GM19043 (cell line): ENCODE measurements around the gene PSME2.
A peak's percentile ranks its signal among the peaks of the same experiment; 100 is the strongest.

Experiments used
- ATAC-seq: cut with Tn5 transposase; IDR thresholded peaks from one replicate; pipeline ENCODE4 v1.9.1; 2021; ENCODE audit warnings: low read depth; ENCODE audit not compliant: unreplicated experiment

The PSME2 gene

GRCh38 chr14:24156840-24157239 lies 10.4 kb upstream of the PSME2 start:
- ATAC-seq = no peak

DNA sequence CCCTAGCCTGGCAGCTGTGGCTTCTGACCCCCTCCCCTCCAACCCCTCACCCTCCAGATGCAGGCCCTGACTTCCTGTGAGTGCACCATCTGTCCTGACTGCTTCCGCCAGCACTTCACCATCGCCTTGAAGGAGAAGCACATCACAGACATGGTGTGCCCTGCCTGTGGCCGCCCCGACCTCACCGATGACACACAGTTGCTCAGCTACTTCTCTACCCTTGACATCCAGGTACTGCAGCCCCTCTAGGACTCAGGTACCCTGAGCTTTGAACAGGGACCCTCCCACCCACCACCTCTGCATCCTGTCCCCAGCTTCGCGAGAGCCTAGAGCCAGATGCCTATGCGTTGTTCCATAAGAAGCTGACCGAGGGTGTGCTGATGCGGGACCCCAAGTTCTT lies 8.7 kb upstream of the PSME2 start:
- no peak for ATAC-seq

GRCh38 chr14:24151404-24152080 lies 5.1 kb upstream of the PSME2 start:
- ATAC-seq = no peak

- ATAC-seq = no peak
Measured at GRCh38 chr14:24150993-24151392, 4.6 kb upstream of the PSME2 start.

DNA sequence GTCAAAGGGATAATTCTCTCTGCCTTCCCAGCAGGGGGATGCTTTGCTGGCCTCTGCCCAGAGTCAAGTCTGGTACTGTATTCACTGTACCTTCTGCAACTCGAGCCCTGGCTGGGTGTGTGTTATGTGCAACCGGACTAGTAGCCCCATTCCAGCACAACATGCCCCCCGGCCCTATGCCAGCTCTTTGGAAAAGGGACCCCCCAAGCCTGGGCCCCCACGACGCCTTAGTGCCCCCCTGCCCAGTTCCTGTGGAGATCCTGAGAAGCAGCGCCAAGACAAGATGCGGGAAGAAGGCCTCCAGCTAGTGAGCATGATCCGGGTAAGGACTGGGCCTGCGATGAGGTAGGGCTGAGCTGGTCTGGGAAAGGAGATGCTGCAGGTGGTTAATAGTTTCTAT lies 4.2 kb upstream of the PSME2 start:
- no peak for ATAC-seq

DNA sequence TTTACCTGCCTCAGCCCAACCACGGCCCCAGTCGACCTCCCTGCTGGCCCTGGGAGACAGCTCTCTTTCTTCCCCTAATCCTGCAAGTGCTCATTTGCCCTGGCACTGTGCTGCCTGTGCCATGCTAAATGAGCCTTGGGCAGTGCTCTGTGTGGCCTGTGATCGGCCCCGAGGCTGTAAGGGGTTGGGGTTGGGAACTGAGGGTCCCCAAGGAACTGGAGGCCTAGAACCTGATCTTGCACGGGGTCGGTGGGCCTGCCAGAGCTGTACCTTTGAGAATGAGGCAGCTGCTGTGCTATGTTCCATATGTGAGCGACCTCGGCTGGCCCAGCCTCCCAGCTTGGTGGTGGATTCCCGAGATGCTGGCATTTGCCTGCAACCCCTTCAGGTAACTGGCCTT lies 3.7 kb upstream of the PSME2 start:
- no peak for ATAC-seq

GRCh38 chr14:24149302-24149969 lies 3.0 kb upstream of the PSME2 start:
- no peak for ATAC-seq

- no peak for ATAC-seq
Measured at GRCh38 chr14:24147761-24148428, 1.5 kb upstream of the PSME2 start.

- peak; percentile 79 for ATAC-seq
Measured at GRCh38 chr14:24146978-24147760, 759 bp upstream of the PSME2 start, which contains the start of gene RNF31. RNF31 (plus strand) TSS chr14:24147498; CDS start chr14:24147699, 201 bp downstream.

DNA sequence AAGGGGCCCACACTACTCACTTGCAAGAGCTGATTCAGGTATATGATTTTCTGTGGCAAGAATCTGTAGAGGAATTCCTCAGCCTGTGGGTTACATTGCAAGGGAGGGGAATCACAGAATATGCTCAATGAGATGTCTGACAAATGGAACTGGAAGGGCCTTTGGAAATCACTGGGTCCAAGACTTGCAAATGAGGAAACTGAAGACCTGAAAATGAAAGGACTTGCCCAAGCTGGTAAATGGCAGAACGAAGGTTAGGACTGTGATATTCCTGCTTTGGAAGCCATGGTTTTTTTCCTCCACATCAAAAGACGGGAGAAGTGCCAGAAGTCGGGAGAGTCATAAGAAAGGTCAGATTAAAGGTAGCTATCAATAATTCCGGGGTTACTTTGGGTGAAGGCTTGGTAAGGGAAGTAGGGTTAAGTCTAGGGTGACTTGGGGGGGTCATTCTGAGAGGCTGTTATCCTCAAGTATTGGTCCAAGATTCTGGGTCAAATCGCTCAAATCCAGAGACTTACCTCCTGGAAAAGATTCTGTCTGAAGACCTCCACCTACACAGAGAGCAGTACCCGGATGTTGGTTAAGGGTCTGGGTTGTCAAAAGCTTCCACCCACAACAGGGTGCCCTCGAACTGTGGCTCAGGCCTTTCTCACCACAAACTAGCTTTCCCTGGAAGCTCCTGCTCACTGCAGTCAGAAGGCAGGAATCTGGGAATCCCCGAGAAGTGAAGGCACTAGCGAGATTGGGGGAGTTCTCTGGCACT lies 539 bp downstream of the PSME2 start:
- ATAC-seq = no peak

GRCh38 chr14:24145219-24145618 lies 1.2 kb downstream of the PSME2 start:
- ATAC-seq = no peak

DNA sequence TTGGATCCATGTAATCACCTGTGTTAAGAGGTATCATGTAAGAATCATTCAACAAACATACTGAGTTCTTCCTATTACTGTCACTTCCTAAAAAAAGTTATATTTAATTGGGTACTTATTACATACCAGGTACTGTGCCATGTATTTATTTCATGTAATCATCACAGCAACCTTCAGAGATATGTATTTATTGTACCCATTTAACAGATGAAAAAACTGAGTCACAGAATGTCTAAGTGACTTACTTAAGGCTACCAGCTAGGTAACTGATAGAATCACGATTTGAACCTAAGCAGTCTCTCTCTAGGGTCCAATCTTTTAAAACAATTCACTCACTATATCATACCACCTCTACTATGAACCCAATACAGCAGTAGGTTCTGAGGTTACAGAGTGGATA lies 2.0 kb downstream of the PSME2 start:
- no peak for ATAC-seq

DNA sequence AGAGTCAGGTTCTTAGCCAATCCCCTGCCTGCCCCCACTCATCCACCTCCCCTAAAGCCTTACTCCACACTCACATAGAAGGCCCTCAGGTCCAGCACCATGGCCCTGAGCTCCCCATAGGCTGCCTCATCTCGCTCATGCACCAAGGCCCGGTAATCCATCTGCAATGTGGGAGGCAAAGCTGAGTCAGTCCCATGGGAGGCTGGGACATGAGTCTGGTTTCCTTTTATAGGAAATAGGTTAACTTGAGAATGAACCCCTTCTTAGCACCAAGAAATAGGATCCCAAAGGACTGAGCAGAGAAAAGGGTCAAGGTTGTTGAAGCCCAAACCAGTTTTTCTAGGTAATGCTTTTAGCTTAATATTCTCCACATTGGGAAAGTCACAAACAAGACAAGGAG lies 2.9 kb downstream of the PSME2 start:
- no peak for ATAC-seq

DNA sequence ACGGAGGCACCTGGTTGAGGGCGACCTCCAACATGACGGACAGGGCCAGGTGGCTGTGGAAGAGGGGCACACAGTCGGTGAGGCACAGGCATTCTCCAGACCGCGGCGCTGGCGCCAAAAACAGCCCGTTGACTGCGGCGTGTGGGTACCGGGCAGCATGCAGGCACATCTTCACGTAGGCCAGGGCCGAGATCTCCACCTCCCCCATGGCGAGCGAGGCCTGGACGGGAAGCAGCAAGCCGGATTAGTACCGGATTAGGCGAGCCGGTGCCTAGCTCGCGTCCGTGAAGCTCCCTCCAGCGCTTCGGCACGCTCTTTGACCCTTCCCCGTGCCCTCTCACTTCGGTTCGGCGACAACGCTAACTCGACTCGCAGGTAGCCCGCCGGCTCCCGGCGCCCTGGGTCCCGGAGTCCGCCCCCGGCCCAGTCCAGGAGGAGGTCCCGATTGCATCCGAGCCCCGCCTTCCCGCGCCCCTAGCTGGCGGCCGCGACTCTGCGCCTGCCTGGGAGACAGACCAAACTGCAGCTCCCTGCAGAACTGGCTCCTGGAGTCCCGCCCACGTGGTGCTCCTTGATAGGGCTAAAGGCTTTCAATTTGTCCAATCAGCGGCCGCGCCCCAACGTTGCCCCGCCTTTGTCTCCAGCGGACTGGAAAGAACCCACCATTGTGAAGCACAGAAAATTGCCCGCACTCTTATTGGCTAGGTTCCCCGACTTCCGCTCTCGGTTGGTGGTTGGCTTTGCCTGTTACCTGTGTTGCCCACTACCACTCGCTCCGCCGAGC lies 5.1 kb downstream of the PSME2 start, which contains the start of gene EMC9:
Gene EMC9 (minus strand): TSS at position 495 of the 784 bp plus-strand sequence. CDS start 287 bp downstream, at position 208.
- ATAC-seq = peak; percentile 86

DNA sequence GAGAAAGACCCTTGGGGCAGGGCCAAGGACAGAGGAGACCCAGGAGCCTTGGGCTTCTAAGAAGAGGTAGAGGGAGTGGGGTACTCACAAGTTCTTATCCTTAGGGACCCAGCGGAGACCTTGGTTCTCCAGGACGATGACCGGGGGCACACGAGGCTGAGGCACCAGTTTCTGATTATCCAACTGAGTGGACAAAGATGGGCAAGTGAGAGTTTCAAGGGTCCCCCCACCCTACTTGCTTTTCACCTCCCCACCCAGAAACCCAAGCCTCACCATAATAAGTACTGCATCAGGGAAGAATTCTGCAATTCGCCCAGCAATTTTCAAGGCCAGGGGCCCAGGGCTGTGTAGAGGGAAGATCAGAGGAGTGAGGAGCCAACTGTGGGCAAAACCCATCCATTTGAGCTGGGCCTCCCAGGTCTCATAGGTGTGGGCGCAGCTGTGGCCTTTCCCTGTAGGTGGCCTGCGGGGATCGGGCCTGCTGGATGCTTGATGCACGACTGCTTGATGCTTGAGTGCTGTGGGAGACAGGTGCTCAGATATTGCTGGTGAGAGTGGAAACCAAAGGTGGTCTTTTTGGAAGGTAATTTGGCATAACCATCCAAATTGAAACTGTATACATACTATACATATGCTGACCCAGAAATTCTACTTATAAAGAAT lies 7.0 kb downstream of the PSME2 start:
- ATAC-seq = no peak

- ATAC-seq = no peak
Measured at GRCh38 chr14:24138396-24139271, 7.8 kb downstream of the PSME2 start.

GRCh38 chr14:24137529-24138395 lies 8.6 kb downstream of the PSME2 start:
- no peak for ATAC-seq
